ENCODE results near the gene IGSF23. TPM values are rescaled to one million over a fixed set of nuclear protein-coding genes. Genes with fewer than 3 reads are reported as not detected.

IGSF23 gene
- total and polyA plus RNA-seq, 3 donors from 2014 or later, result 0.37 to 0.79 TPM; not detected in 1

- intact Hi-C loops (cut with DNase I; ENCODE audit: low total_unique reads), result no loop called here
- no peak overlapping the region for H3K27ac ChIP-seq
- 56 to 68% methylated on average over 7 of the region's 7 CpGs for WGBS, 2 donors
- H3K4me1 ChIP-seq, result peaks cover 11% of the 10 kb centered on the region
- no peaks in the 10 kb centered on the region for H3K27me3 ChIP-seq
- peak; percentile 36 for DNase-seq
- no peak overlapping the region for H3K4me3 ChIP-seq
- TF ChIP-seq POLR2A (IDR thresholded peaks at IDR 0.05) (no peak), CTCF (IDR thresholded peaks at IDR 0.05) (no peak)
- no peaks in the 10 kb centered on the region for H3K9me3 ChIP-seq
- H3K36me3 ChIP-seq (ENCODE audit: low read depth, missing control alignments), result no peaks in the 10 kb centered on the region
These were observed 49.5 kb downstream of the IGSF23 start for GRCh38 chr19:44662691-44663385.

- H3K27me3 ChIP-seq, result no peaks in the 10 kb centered on the region
- no peak overlapping the region for H3K27ac ChIP-seq
- H3K4me1 ChIP-seq, result peaks cover 11% of the 10 kb centered on the region
- intact Hi-C loops (cut with DNase I; ENCODE audit: low total_unique reads), result no loop called here
- no peaks in the 10 kb centered on the region for H3K36me3 ChIP-seq (ENCODE audit: low read depth, missing control alignments)
- H3K9me3 ChIP-seq, result no peaks in the 10 kb centered on the region
- H3K4me3 ChIP-seq, result no peak overlapping the region
- TF ChIP-seq POLR2A (IDR thresholded peaks at IDR 0.05) (no peak), CTCF (IDR thresholded peaks at IDR 0.05) (no peak)
- 96% methylated on average over 5 of the region's 5 CpGs for WGBS, 2 donors
- no peak for DNase-seq
These were observed 50.6 kb downstream of the IGSF23 start for GRCh38 chr19:44663996-44664395.

DNA sequence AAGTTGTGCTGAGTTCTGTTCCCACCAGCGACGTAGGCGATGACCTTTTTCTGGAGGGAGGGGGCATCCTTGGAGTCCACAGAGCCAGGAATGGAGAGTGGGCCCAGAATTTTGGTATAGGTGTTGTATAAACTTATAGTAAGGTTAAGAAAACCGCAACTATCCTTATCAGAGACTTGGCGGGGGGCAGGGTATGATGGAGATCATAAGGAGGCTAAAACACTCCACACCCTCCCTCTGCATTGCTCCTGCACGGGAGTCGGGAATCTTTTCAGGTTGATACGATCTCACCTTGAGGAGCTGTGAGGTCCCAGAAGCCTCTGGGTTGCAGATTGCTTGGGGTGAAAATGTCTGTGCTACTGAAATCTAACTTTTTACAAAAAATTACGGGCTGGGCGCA lies 51.6 kb downstream of the IGSF23 start:
- Histone ChIP-seq H3K4me1 (peaks cover 11% of the 10 kb centered on the region), H3K9me3 (no peaks in the 10 kb centered on the region), H3K4me3 (no peak overlapping the region), H3K27me3 (no peaks in the 10 kb centered on the region), H3K36me3 (ENCODE audit: low read depth, missing control alignments) (no peaks in the 10 kb centered on the region), H3K27ac (no peak overlapping the region)
- DNase-seq, result no peak
- intact Hi-C loops (cut with DNase I; ENCODE audit: low total_unique reads), result no loop called here
- 93 to 95% methylated on average over 10 of the region's 10 CpGs for WGBS, 2 donors
- TF ChIP-seq CTCF (IDR thresholded peaks at IDR 0.05) (no peak), POLR2A (IDR thresholded peaks at IDR 0.05) (no peak)

DNA sequence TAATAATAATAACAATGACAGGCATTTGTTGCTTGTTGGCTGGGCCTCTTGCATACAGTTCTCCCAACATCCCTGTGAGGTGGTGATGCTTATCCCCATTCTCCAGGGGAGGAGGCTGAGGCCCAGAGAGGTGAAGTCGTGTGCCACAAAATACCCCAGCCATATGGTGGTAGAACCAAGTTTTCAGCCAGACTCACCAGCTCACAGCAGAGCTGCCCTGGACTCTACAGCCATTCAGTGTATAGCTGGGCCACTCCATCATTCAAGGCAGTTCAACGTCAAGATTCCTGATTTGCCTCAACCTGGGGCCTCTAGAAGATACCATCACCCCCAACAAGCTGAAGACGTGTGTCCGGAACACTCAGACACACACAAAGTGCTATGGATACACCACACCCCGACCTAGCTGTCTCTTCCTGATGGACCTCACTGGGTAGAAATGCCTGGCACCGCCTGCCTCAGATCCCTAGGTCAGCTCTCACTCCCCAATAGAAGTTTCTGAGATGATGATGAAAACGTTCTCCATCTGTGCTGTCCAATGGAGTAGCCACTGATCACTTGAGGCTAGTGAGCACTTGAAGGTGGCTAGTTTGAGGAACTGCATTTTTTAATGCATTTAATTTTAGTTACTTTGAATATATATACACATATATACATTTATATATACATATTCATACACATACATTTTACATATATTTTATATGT lies 53.6 kb downstream of the IGSF23 start:
- Histone ChIP-seq H3K27me3 (no peaks in the 10 kb centered on the region), H3K27ac (no peak overlapping the region), H3K4me1 (peaks cover 8% of the 10 kb centered on the region), H3K36me3 (ENCODE audit: low read depth, missing control alignments) (no peaks in the 10 kb centered on the region), H3K9me3 (no peaks in the 10 kb centered on the region), H3K4me3 (no peak overlapping the region)
- 83 to 86% methylated on average over 4 to 7 of the region's 7 CpGs for WGBS, 2 donors
- TF ChIP-seq POLR2A (IDR thresholded peaks at IDR 0.05) (no peak), CTCF (IDR thresholded peaks at IDR 0.05) (no peak)
- intact Hi-C loops (cut with DNase I; ENCODE audit: low total_unique reads), result no loop called here
- DNase-seq, result no peak
